T-helper 2 cell (primary cell): ENCODE results near the gene AGPAT3.

Experiments used
- DNase-seq, 5 experiments: peaks; one replicate each; pipeline versions ENCODE4 v3.0.0 to v3.0.0-alpha.2; 2012 to 2022

Gene AGPAT3

GRCh38 chr21:43865540-43866259, 677 bp downstream of the AGPAT3 start:
- DNase-seq = peak in 3 of 5 experiments; percentile 35 to 72 (median 51)

GRCh38 chr21:43866260-43866629, 1.2 kb downstream of the AGPAT3 start:
- DNase-seq = peak in 3 of 5 experiments; percentile 27 to 70 (median 40)

- peak; percentile 33 to 76 (median 52) for DNase-seq
Observed at GRCh38 chr21:43866659-43867331, 1.8 kb downstream of the AGPAT3 start.

- DNase-seq = no peak
Observed at GRCh38 chr21:43867332-43867703, 2.3 kb downstream of the AGPAT3 start.

- DNase-seq = no peak
Observed at GRCh38 chr21:43867948-43868347, 2.9 kb downstream of the AGPAT3 start.

- DNase-seq = no peak
Observed at GRCh38 chr21:43868461-43868860, 3.4 kb downstream of the AGPAT3 start.

- DNase-seq = no peak
Observed at GRCh38 chr21:43869486-43870325, 4.7 kb downstream of the AGPAT3 start.

GRCh38 chr21:43871487-43871886, 6.5 kb downstream of the AGPAT3 start:
- DNase-seq = no peak

- no peak for DNase-seq
Observed at GRCh38 chr21:43872531-43873197, 7.6 kb downstream of the AGPAT3 start.

- no peak for DNase-seq
Observed at GRCh38 chr21:43873673-43874072, 8.7 kb downstream of the AGPAT3 start.

- DNase-seq = no peak
Observed at GRCh38 chr21:43874085-43874805, 9.2 kb downstream of the AGPAT3 start.

GRCh38 chr21:43876605-43877004, 11.6 kb downstream of the AGPAT3 start:
- no peak for DNase-seq

GRCh38 chr21:43877936-43878575, 13.0 kb downstream of the AGPAT3 start:
- DNase-seq = no peak

GRCh38 chr21:43879348-43880110, 14.5 kb downstream of the AGPAT3 start:
- DNase-seq = no peak

- no peak for DNase-seq
Observed at GRCh38 chr21:43880111-43880985, 15.3 kb downstream of the AGPAT3 start.

- DNase-seq = peak in 2 of 5 experiments; percentile 12 to 45
Observed at GRCh38 chr21:43881283-43881682, 16.3 kb downstream of the AGPAT3 start.

GRCh38 chr21:43881935-43882334, 16.9 kb downstream of the AGPAT3 start:
- no peak for DNase-seq

- DNase-seq = no peak
Observed at GRCh38 chr21:43882952-43883545, 18.0 kb downstream of the AGPAT3 start.
